Activated T-cell treated with anti-CD3 and anti-CD28 coated beads, Interleukin-2, amount 50 U/mL, for 24 hours (primary cell): ENCODE results near the gene CPED1.
"Not testable (repeated sequence)": the region's sequence is repeated elsewhere in the genome, so short reads cannot be mapped to it uniquely, and the experiment has no call there.

Source experiments
- DNase-seq: peaks from one replicate; pipeline ENCODE4 v3.0.0-alpha.2; 2020
- H3K27ac Mint-ChIP-seq: 2 replicates; pipeline ENCODE4 v1.8.0; 2020; ENCODE audit warnings: mild to moderate bottlenecking, mixed read lengths
- H3K27me3 Mint-ChIP-seq: 2 replicates; pipeline ENCODE4 v1.8.0; 2020; ENCODE audit warnings: mixed read lengths
- H3K36me3 Mint-ChIP-seq: 2 replicates; pipeline ENCODE4 v1.8.0; 2020; ENCODE audit warnings: low read depth, mixed read lengths
- H3K4me1 Mint-ChIP-seq: 2 replicates; pipeline ENCODE4 v1.8.0; 2020; ENCODE audit warnings: low read depth, mixed read lengths
- H3K4me3 Mint-ChIP-seq: 2 replicates; pipeline ENCODE4 v1.8.0; 2020; ENCODE audit warnings: mild to moderate bottlenecking, moderate library complexity, mixed read lengths
- H3K9me3 Mint-ChIP-seq: 2 replicates; pipeline ENCODE4 v1.8.0; 2020; ENCODE audit warnings: mixed read lengths

The CPED1 gene

DNA sequence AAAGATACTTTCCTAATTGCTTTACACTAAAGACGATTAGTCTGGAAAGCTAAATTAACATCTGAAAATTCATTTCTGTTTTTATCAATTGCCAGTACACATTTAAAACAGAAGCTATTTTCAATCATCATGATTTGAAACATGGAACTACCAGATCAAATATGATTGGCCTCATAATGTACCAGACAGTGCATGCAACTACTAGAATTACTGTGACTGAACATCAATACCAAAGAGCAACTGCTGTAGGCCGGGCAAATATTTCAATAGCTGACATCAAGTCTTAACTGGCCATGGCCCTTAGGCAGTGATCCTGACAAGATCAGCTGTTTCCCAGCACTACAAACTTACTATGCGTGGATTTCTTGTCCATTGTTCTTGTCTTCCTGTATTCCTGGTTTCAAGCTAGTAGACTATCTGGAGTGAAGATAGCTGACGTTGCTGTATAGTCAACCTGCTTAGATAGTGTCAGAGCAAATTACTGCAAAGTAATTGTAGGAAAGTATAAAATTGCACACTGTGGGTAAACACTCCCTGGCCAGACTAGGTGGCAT lies 318.6 kb downstream of the CPED1 start:
- H3K27ac Mint-ChIP-seq = peak overlapping the region; percentile 46

DNA sequence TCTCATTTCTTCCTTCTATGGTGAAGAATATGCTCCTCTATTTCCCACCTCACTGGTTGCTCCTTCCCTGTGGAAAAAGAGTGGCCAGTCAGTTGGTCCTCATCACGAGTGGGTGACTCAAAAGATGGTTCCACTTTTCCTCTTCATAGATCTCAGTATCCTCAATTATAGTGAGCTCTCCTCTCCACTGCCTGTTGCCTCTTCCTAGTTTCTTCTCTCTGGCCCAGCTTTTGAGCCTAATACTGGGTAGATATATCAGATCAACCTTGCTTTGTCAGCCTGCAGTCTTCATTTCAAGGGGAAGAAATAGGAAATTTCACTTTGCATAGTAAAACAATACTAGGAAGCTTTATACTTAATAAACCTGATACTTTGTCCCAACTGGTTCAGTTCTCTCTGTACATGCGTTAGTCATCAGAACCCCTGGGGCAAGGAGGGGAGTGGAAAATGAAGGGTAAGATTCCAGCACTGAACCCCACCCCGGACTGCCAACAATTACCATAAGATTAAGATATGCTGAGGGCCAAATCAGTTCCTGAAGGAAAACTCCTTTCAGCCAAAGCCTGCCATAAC lies 324.8 kb downstream of the CPED1 start:
- Mint-ChIP-seq H3K36me3 (no peaks in the 10 kb centered on the region), H3K4me3 (no peak overlapping the region), H3K9me3 (no peaks in the 10 kb centered on the region), H3K27ac (no peak overlapping the region), H3K27me3 (peaks cover 30% of the 10 kb centered on the region), H3K4me1 (peaks cover 1% of the 10 kb centered on the region)
- no peak for DNase-seq

More for the DNA sequence above, 318.6 kb downstream of the CPED1 start:
- no peak for DNase-seq
- Mint-ChIP-seq H3K9me3 (no peaks in the 10 kb centered on the region), H3K4me3 (no peak overlapping the region), H3K4me1 (peaks cover 13% of the 10 kb centered on the region), H3K36me3 (no peaks in the 10 kb centered on the region), H3K27me3 (peaks cover 33% of the 10 kb centered on the region)

DNA sequence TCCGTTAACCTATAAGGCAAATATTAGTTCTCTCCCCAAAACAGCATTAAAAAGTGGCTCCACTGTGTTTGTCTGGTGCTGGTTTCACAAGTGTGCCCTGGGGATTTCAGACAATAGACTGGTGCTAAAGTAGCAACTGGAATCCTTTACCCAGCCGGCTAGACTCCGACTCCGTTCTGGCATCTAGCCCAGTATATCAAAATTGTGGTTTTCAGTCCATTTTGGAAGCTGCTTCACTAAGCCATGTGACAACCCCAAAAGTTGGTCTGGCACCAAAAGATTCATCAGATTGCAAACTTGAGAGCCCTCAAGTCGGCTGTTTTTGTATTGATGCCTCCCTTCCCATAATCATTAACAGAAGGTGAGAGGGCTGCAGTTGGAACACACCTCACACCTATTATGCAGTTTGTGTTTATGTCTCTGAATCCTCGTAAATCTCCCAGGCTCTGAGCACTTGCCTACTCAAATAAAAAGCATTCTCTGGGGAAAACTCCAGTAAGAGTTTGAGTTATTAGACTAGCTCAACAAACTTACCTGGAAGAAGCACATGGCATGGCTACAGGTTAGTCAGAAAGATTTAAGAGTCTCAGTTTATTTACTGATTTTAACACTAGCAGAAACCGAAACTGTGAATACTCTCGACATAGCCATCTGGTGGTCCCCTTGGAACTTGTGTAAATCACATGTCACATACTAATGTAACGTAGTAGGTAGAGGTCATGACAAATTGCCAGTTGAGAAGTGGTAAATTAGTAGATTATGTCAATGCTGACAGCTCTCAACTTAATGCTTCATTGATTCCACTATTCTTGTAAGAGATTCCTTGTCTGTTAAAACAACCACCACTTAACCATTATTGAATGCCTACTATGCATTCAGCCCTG lies 325.5 kb downstream of the CPED1 start:
- H3K27ac Mint-ChIP-seq = no peak overlapping the region
- H3K4me3 Mint-ChIP-seq = no peak overlapping the region
- peaks cover 1% of the 10 kb centered on the region for H3K4me1 Mint-ChIP-seq
- no peak for DNase-seq
- H3K27me3 Mint-ChIP-seq = peaks cover 23% of the 10 kb centered on the region
- no peaks in the 10 kb centered on the region for H3K36me3 Mint-ChIP-seq
- no peaks in the 10 kb centered on the region for H3K9me3 Mint-ChIP-seq

DNA sequence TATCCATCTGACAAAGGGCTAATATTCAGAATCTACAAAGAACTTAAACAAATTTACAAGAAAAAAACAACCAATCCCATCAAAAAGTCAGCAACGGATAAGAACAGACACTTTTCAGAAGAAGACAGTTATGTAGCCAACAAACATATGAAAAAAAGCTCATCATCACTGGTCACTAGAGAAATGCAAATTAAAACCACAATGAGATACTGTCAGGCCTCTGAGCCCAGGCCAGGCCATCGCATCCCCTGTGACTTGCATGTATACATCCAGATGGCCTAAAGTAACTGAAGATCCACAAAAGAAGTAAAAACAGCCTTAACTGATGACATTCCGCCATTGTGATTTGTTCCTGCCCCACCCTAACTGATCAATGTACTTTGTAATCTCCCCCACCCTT lies 326.7 kb downstream of the CPED1 start:
- not testable (repeated sequence) for H3K27ac Mint-ChIP-seq, DNase-seq, H3K4me1 Mint-ChIP-seq, H3K4me3 Mint-ChIP-seq, H3K36me3 Mint-ChIP-seq, H3K9me3 Mint-ChIP-seq
- H3K27me3 Mint-ChIP-seq = peaks cover 16% of the 10 kb centered on the region

DNA sequence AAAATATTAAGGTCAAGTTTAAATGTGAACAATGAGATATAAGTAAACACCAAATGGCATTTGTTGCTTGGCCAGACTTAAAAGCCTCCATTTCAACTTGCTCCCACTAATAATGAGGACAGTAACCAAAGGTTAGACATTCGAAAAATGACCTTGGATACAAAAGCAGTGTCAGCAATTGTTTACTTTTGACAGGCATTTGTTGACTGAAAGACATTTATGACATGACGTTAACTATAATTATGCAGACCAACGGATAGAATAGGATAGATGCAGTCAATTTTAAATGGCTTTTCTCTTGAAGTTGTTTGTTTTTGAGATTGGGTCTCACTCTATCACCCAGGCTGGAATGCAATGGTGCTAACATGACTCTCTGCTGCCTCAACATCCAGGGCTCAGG lies 333.9 kb downstream of the CPED1 start:
- H3K4me1 Mint-ChIP-seq = no peaks in the 10 kb centered on the region
- peaks cover 24% of the 10 kb centered on the region for H3K27me3 Mint-ChIP-seq
- H3K36me3 Mint-ChIP-seq = no peaks in the 10 kb centered on the region
- H3K9me3 Mint-ChIP-seq = no peaks in the 10 kb centered on the region
- no peak overlapping the region for H3K4me3 Mint-ChIP-seq
- DNase-seq = no peak
- no peak overlapping the region for H3K27ac Mint-ChIP-seq

DNA sequence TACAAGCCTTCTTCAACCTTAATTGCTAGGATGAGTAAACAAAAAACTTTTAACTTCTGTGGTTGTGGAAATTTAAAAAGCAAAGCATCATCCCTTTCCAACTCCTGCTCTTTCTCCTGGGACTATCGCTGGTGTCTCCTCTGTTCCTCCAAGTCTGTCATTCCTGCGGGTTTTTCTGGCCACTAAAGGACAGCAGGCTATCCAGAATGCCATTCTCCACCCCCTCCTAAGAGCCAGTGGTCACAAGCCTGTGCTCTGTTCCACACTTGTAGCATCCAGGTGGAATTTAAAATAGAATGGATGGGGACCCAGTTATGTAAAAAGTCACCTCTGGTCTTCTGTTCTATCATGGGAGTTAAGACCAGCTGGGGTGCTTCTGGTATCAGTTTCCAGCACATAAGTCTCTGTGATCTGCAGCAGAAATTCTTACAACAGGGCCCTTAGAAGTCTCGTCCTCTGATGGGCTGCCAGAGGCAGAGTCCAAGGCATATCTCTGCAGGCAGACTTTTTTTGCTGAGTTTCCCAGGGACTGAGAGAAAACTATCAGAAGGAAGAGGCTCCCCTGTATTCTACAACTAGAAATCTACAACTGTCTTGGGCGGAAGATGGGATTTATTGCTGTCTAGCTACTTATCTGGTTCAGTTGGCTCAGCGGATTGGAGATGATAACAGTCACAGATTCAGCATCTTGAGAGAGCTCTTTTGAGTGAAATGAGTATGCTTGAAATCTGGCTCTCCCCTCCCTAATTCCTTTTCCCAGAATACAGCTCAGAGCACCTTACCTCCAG lies 335.2 kb downstream of the CPED1 start:
- no peaks in the 10 kb centered on the region for H3K9me3 Mint-ChIP-seq
- peaks cover 5% of the 10 kb centered on the region for H3K4me1 Mint-ChIP-seq
- DNase-seq = no peak
- peaks cover 37% of the 10 kb centered on the region for H3K27me3 Mint-ChIP-seq
- H3K4me3 Mint-ChIP-seq = no peak overlapping the region
- H3K36me3 Mint-ChIP-seq = no peaks in the 10 kb centered on the region
- H3K27ac Mint-ChIP-seq = no peak overlapping the region

DNA sequence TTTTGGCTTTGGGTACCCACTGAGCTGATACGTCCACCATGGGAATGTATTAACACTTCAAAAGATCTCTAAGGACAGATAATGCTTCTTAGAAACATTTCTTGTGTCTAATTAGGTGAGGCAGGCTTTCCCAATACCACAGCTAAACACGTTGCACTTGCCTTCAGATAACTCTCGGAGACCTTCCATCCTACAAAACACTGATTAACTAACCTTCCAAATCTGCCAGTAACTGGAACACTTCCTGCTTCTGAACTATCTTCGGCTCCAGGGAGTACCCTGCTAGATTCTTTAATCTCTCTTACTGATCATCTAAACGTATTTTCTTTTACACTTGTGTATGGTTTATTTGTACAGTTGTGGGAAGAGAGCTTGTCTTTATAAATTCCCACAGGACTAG lies 339.2 kb downstream of the CPED1 start:
- Mint-ChIP-seq H3K4me1 (peaks cover 20% of the 10 kb centered on the region), H3K27me3 (peaks cover 66% of the 10 kb centered on the region), H3K27ac (no peak overlapping the region), H3K36me3 (no peaks in the 10 kb centered on the region), H3K9me3 (no peaks in the 10 kb centered on the region), H3K4me3 (no peak overlapping the region)
- no peak for DNase-seq

DNA sequence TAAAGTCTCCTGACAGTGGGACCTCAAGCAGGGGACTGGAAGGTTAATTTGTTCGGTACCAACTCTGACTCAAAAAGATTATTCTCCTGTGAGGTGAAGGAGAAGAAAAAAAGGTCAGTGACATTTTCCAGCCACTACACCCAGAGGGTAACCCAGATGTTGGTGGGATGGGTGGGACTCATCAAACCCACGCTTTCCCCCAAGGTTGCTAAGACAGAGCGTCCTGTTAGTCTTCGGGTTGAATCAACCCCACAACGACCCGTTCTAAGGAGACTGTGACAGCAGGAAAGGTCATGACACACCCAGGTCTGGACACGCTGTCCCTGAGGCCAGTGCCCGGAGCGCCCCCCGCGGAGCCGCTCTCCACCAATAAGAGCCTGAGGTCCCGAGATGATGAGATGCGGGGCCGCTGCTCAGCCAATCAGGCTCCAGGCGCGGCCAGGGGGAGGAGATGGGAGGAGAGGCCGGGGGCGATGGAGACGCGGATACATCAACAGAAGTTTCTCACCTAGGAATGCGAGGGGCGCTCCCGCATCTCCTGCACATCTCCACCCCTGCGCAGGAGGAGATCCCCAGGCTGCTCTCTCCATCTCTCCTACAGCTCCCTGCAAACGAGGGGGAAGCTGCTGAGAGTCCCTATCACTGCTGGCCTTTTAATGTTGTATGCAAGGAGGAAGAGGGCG lies 340.1 kb downstream of the CPED1 start, which contains the start of gene WNT16:
Gene WNT16, plus strand, starts transcription at position 493 of the 683 bp plus-strand sequence. CDS start 293 bp downstream, outside the sequence.
- Mint-ChIP-seq H3K4me3 (peak within 1 kb of the TSS; percentile 59), H3K27me3 (peaks cover 66% of the 10 kb centered on the region), H3K36me3 (no peaks in the 10 kb centered on the region), H3K27ac (no peak within 1 kb of the TSS), H3K4me1 (peaks cover 20% of the 10 kb centered on the region), H3K9me3 (no peaks in the 10 kb centered on the region)
- no peak for DNase-seq

DNA sequence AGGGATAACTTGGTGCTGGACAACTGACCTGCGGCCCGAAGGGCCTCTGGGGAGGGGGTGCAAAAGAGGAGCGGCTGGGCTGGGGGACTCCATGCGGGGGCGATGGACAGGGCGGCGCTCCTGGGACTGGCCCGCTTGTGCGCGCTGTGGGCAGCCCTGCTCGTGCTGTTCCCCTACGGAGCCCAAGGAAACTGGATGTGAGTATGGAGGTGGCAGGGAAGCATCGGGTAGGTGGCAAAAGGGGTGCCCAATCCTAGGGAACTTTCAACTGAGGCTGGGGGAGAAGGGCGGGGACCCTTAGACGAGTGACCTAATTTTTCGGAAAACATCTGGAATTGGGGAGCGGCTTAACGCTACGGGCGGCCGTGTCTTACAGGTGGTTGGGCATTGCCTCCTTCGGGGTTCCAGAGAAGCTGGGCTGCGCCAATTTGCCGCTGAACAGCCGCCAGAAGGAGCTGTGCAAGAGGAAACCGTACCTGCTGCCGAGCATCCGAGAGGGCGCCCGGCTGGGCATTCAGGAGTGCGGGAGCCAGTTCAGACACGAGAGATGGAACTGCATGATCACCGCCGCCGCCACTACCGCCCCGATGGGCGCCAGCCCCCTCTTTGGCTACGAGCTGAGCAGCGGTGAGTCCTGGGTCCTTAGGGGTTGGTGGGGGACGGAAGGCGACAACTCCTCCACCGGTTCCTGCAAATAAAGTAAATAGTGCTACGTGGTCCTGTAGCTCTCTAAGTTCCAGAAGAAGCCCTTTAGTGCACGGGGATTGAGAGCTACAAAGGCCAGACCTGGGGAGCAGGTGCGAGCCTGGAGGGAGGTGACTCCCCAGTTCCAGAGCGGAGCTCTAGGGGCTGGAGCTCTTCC lies 340.9 kb downstream of the CPED1 start:
- Mint-ChIP-seq H3K27me3 (peaks cover 63% of the 10 kb centered on the region), H3K27ac (no peak overlapping the region), H3K9me3 (no peaks in the 10 kb centered on the region), H3K4me3 (peak overlapping the region; percentile 59), H3K36me3 (no peaks in the 10 kb centered on the region), H3K4me1 (peaks cover 20% of the 10 kb centered on the region)
- peak; percentile 40 for DNase-seq

DNA sequence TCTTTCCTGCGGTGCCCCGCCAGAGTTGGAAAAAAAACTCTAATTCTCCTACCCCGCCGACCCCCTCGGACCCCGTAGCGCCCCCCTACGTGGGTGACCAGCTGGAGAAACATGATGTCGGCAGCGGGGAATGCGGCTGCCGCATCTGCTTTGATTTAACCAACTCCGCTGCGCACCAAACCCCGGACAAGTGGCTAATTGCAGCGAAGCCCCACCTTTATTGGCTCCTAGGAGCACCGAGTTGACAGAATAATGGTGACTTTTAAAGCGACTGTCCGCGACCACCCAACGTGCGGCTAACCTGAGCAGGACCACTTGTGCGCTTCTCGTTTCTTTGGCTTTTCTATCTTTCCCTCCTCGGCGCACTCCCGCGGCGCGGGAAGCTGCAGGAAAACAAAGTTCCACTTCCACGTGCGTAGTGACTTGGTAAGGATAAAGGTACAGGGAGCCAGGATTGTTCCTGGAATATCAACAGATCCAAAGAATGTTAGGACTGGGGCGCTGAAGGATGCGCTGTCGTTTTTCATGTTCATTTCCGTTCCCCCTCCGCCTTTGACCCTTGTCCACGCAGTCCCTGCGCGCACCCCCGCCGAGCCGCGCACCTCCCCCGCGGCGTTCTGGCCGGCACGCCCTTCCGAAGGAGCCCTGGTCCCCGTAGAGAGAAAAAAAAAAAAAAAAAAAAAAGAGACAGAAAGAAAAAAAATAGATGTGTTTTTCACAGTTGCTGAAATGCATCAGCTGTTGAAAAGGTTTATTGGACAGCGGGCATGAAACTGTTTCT lies 341.7 kb downstream of the CPED1 start:
- H3K27me3 Mint-ChIP-seq = peaks cover 71% of the 10 kb centered on the region
- H3K36me3 Mint-ChIP-seq = no peaks in the 10 kb centered on the region
- peaks cover 20% of the 10 kb centered on the region for H3K4me1 Mint-ChIP-seq
- peak; percentile 32 for DNase-seq
- H3K9me3 Mint-ChIP-seq = no peaks in the 10 kb centered on the region
- no peak overlapping the region for H3K27ac Mint-ChIP-seq
- H3K4me3 Mint-ChIP-seq = peak overlapping the region; percentile 59

DNA sequence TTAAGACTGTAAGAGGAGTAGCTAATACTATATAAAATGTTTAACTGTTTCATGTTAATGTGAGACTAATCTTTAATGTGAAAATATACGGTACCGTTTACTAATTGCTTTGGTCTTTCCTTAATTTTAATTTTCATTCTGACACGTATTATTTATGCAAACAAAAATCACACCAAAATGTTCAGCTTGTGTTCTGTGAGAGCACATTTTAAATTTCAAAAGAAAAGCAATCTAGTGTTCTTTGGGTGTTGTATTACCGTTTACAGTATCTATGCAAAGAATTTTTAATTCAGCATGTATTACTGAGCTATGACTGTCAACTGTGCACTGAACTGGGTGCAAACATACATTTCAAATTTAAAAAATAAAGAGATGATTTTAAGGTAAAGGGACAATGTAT lies 342.5 kb downstream of the CPED1 start:
- no peak overlapping the region for H3K4me3 Mint-ChIP-seq
- H3K27me3 Mint-ChIP-seq = peaks cover 68% of the 10 kb centered on the region
- peaks cover 20% of the 10 kb centered on the region for H3K4me1 Mint-ChIP-seq
- no peak overlapping the region for H3K27ac Mint-ChIP-seq
- no peaks in the 10 kb centered on the region for H3K9me3 Mint-ChIP-seq
- H3K36me3 Mint-ChIP-seq = no peaks in the 10 kb centered on the region
- DNase-seq = no peak

DNA sequence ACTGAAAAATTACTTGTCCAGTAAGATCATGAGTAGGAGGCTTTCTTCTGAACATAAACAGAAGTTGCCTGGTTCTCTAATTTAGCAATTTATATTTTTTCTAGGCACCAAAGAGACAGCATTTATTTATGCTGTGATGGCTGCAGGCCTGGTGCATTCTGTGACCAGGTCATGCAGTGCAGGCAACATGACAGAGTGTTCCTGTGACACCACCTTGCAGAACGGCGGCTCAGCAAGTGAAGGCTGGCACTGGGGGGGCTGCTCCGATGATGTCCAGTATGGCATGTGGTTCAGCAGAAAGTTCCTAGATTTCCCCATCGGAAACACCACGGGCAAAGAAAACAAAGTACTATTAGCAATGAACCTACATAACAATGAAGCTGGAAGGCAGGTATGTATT lies 343.1 kb downstream of the CPED1 start:
- H3K27ac Mint-ChIP-seq = no peak overlapping the region
- no peaks in the 10 kb centered on the region for H3K36me3 Mint-ChIP-seq
- H3K4me3 Mint-ChIP-seq = no peak overlapping the region
- H3K9me3 Mint-ChIP-seq = no peaks in the 10 kb centered on the region
- DNase-seq = no peak
- H3K27me3 Mint-ChIP-seq = peaks cover 63% of the 10 kb centered on the region
- H3K4me1 Mint-ChIP-seq = peaks cover 20% of the 10 kb centered on the region

DNA sequence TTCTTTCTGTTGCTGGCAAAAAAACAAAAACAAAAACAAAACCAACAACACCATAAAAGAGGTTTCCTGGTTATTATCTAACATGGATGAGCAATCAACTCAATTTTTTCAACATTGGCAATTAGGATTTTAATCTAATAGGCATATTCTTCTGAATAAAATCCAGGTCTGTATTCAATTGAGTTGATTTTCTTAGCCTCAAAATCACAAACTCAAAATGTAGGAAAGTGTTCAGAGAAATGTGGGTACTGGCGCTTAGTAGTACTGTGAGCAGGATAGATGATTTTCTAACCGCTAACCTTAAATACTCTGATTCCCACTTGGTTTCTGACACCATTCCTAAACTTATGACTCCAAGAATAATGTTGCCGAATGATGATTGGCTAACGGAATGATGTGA lies 345.9 kb downstream of the CPED1 start:
- DNase-seq = no peak
- peaks cover 8% of the 10 kb centered on the region for H3K4me1 Mint-ChIP-seq
- H3K36me3 Mint-ChIP-seq = peaks cover 7% of the 10 kb centered on the region
- H3K9me3 Mint-ChIP-seq = no peaks in the 10 kb centered on the region
- peaks cover 37% of the 10 kb centered on the region for H3K27me3 Mint-ChIP-seq
- H3K27ac Mint-ChIP-seq = no peak overlapping the region
- H3K4me3 Mint-ChIP-seq = no peak overlapping the region
